Left renal cortex interstitium (tissue), 4 donors: ENCODE data around the gene ZNF821. TPM values are rescaled to one million over a fixed set of nuclear protein-coding genes. Genes with fewer than 3 reads are reported as not detected.
"Not testable (repeated sequence)": the region's sequence is repeated elsewhere in the genome, so short reads cannot be mapped to it uniquely, and the experiment has no call there.

Experiments used
- DNase-seq, 4 donors: peaks; one replicate each; pipeline ENCODE4 v3.0.0-alpha.2; 2013; ENCODE audit warnings: low read depth in 4 of 4, low spot score in 2 of 4, missing footprints in 1 of 4
- polyA plus RNA-seq, 4 donors: library from polyadenylated mRNA; unstranded; fragments of 120-200 nt; gene quantifications; one replicate each; pipeline ENCODE4 v1.2.1, GENCODE V29; 2013; ENCODE audit not compliant: insufficient read length in 4 of 4

Gene ZNF821
- polyA plus RNA-seq, 4 donors, result 21.5 to 26.5 (median 22.5) TPM

- DNase-seq, result no peak
Observed at GRCh38 chr16:71902656-71903365, 18.8 kb upstream of the ZNF821 start.

- no peak for DNase-seq
Observed at GRCh38 chr16:71899171-71899570, 15.2 kb upstream of the ZNF821 start.

GRCh38 chr16:71896764-71897368 is 12.9 kb upstream of the ZNF821 start:
- no peak for DNase-seq

- DNase-seq, result peak; percentile 13 to 91 (median 43)
Observed at GRCh38 chr16:71895679-71896365, 11.8 kb upstream of the ZNF821 start.

GRCh38 chr16:71894921-71895678 is 11.1 kb upstream of the ZNF821 start, which contains the start of gene IST1:
TSS of gene IST1 (plus strand) at chr16:71895531. CDS start at chr16:71915641, 20,110 bp downstream.
- peak; percentile 92 to 95 (median 95) for DNase-seq

- peak; percentile 22 to 72 (median 38) for DNase-seq
Observed at GRCh38 chr16:71894229-71894920, 10.4 kb upstream of the ZNF821 start.

GRCh38 chr16:71893888-71894228 is 9.9 kb upstream of the ZNF821 start:
- no peak for DNase-seq

- no peak for DNase-seq
Observed at GRCh38 chr16:71889147-71889546, 5.2 kb upstream of the ZNF821 start.

GRCh38 chr16:71885261-71885650 is 1.3 kb upstream of the ZNF821 start:
- no peak for DNase-seq

- peak; percentile 24 to 43 (median 36) for DNase-seq
Observed at GRCh38 chr16:71883168-71883848, 674 bp downstream of the ZNF821 start.

- peak; percentile 60 to 82 (median 68) for DNase-seq
Observed at GRCh38 chr16:71882505-71883167, 1.3 kb downstream of the ZNF821 start.

GRCh38 chr16:71880176-71880575 is 3.8 kb downstream of the ZNF821 start:
- no peak for DNase-seq

- DNase-seq, result no peak
Observed at GRCh38 chr16:71878911-71879310, 5.1 kb downstream of the ZNF821 start.

- DNase-seq, result no peak
Observed at GRCh38 chr16:71873199-71873598, 10.8 kb downstream of the ZNF821 start.

- no peak for DNase-seq
Observed at GRCh38 chr16:71870818-71871217, 13.2 kb downstream of the ZNF821 start.

- no peak for DNase-seq
Observed at GRCh38 chr16:71869089-71869488, 14.9 kb downstream of the ZNF821 start.

GRCh38 chr16:71867939-71868338 is 16.0 kb downstream of the ZNF821 start:
- DNase-seq, result no peak

- not testable (repeated sequence) for DNase-seq
Observed at GRCh38 chr16:71867175-71867574, 16.8 kb downstream of the ZNF821 start.

GRCh38 chr16:71865173-71865863 is 18.7 kb downstream of the ZNF821 start:
- DNase-seq, result no peak
